Measurements from ENCODE around the gene CA10. TPM values are rescaled to one million over a fixed set of nuclear protein-coding genes. Genes with fewer than 3 reads are reported as not detected.

The CA10 gene
- total and polyA plus RNA-seq, 2 experiments from 2014 or later, result 0.33 TPM; not detected in 1

- Histone ChIP-seq H3K27ac (no peak overlapping the region), H3K4me2 (no peak overlapping the region), H3K4me1 (ENCODE audit: insufficient read depth) (no peaks in the 10 kb centered on the region), H3K27me3 (no peaks in the 10 kb centered on the region), H3K9me3 (ENCODE audit: low read depth) (no peaks in the 10 kb centered on the region), H3K9me2 (replicated peaks; ENCODE audit: insufficient read depth) (no peaks in the 10 kb centered on the region), H3K36me3 (replicated peaks; ENCODE audit: insufficient read depth, low read depth) (no peaks in the 10 kb centered on the region), H3K79me2 (no peaks in the 10 kb centered on the region), H2AFZ (no peak overlapping the region), H4K20me1 (ENCODE audit: insufficient read depth, poor library complexity, severe bottlenecking) (no peaks in the 10 kb centered on the region), H3K4me3 (no peak overlapping the region)
- WGBS (ENCODE audit: low lambda C conversion rate, missing lambda C conversion rate), result 91% methylated on average over 17 of the region's 17 CpGs
- TF ChIP-seq, protein P1, sequence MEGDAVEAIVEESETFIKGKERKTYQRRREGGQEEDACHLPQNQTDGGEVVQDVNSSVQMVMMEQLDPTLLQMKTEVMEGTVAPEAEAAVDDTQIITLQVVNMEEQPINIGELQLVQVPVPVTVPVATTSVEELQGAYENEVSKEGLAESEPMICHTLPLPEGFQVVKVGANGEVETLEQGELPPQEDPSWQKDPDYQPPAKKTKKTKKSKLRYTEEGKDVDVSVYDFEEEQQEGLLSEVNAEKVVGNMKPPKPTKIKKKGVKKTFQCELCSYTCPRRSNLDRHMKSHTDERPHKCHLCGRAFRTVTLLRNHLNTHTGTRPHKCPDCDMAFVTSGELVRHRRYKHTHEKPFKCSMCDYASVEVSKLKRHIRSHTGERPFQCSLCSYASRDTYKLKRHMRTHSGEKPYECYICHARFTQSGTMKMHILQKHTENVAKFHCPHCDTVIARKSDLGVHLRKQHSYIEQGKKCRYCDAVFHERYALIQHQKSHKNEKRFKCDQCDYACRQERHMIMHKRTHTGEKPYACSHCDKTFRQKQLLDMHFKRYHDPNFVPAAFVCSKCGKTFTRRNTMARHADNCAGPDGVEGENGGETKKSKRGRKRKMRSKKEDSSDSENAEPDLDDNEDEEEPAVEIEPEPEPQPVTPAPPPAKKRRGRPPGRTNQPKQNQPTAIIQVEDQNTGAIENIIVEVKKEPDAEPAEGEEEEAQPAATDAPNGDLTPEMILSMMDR (IDR thresholded peaks at IDR 0.05; ENCODE audit: poor library complexity), result no peak
- TF ChIP-seq EZH2phosphoT487 (IDR thresholded peaks at IDR 0.05; ENCODE audit: low read depth, severe bottlenecking, unreplicated experiment), result no peak
- TF ChIP-seq EZH2 (IDR thresholded peaks at IDR 0.05; ENCODE audit: borderline replicate concordance), result no peak
- DNase-seq (ENCODE audit: low spot score), result no peak
Measured at GRCh38 chr17:51700011-51700760, 458.3 kb downstream of the CA10 start.

DNA sequence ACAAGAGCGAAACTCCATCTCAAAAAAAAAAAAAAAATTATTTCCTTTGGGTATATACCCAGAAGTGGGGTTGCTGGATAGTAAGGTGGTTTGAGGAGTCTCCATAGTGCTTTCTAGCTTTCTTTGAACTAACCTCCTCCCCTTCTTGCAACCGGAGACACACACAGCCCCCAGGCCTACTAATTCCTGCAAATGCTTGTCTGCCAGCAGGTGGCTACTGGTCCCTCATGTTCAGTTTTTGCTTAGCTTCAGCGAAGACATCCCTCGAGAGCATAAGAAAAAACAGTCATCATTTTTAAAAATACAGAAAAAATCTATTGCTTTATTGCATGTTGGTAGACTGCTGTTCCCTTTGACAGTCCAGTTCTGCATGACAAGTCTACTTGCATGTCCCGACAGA, 459.2 kb downstream of the CA10 start:
- H3K27me3 ChIP-seq, result no peaks in the 10 kb centered on the region
- H3K9me2 ChIP-seq (replicated peaks; ENCODE audit: insufficient read depth), result no peaks in the 10 kb centered on the region
- H3K4me3 ChIP-seq, result no peak overlapping the region
- H3K79me2 ChIP-seq, result no peaks in the 10 kb centered on the region
- H3K9me3 ChIP-seq (ENCODE audit: low read depth), result no peaks in the 10 kb centered on the region
- H3K4me2 ChIP-seq, result no peak overlapping the region
- no peaks in the 10 kb centered on the region for H3K36me3 ChIP-seq (replicated peaks; ENCODE audit: insufficient read depth, low read depth)
- H4K20me1 ChIP-seq (ENCODE audit: insufficient read depth, poor library complexity, severe bottlenecking), result no peaks in the 10 kb centered on the region
- DNase-seq (ENCODE audit: low spot score), result no peak
- WGBS (ENCODE audit: low lambda C conversion rate, missing lambda C conversion rate), result 79% methylated on average over 5 of the region's 5 CpGs
- H2AFZ ChIP-seq, result no peak overlapping the region
- no peak for TF ChIP-seq EZH2phosphoT487 (IDR thresholded peaks at IDR 0.05; ENCODE audit: low read depth, severe bottlenecking, unreplicated experiment)
- no peak for TF ChIP-seq EZH2 (IDR thresholded peaks at IDR 0.05; ENCODE audit: borderline replicate concordance)
- TF ChIP-seq, protein P1 (IDR thresholded peaks at IDR 0.05; ENCODE audit: poor library complexity), result no peak
- H3K4me1 ChIP-seq (ENCODE audit: insufficient read depth), result no peaks in the 10 kb centered on the region
- no peak overlapping the region for H3K27ac ChIP-seq

DNA sequence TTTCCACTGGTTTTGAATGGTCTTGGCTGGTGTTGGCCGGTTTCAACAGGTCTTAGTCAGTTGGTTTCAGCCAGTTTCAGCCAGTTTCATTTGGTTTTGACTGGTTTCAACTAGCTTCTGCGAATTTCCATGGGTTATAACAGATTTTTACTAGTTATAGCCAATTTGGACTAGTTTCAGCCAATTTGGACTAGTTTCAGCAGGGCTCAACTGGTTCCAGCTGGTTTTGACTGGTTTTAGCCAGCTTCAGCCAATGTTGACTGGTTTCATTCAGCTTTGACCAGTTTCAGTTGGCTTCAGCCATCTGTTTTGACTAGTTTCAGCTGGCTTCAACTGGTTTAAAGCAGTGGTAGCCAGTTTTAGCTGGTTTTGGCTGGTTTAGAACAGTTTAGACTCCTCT, 465.6 kb downstream of the CA10 start:
- Histone ChIP-seq H3K9me2 (replicated peaks; ENCODE audit: insufficient read depth) (no peaks in the 10 kb centered on the region), H3K4me3 (no peak overlapping the region), H4K20me1 (ENCODE audit: insufficient read depth, poor library complexity, severe bottlenecking) (no peaks in the 10 kb centered on the region), H3K4me1 (ENCODE audit: insufficient read depth) (no peaks in the 10 kb centered on the region), H3K79me2 (no peaks in the 10 kb centered on the region), H3K27ac (no peak overlapping the region), H3K9me3 (ENCODE audit: low read depth) (no peaks in the 10 kb centered on the region), H3K27me3 (no peaks in the 10 kb centered on the region), H3K36me3 (replicated peaks; ENCODE audit: insufficient read depth, low read depth) (no peaks in the 10 kb centered on the region), H3K4me2 (no peak overlapping the region), H2AFZ (no peak overlapping the region)
- DNase-seq (ENCODE audit: low spot score), result no peak
- WGBS (ENCODE audit: low lambda C conversion rate, missing lambda C conversion rate), result 66% methylated on average over 2 of the region's 2 CpGs
- TF ChIP-seq EZH2phosphoT487 (IDR thresholded peaks at IDR 0.05; ENCODE audit: low read depth, severe bottlenecking, unreplicated experiment), result no peak
- no peak for TF ChIP-seq EZH2 (IDR thresholded peaks at IDR 0.05; ENCODE audit: borderline replicate concordance)
- TF ChIP-seq, protein P1 (IDR thresholded peaks at IDR 0.05; ENCODE audit: poor library complexity), result no peak
